Glutamatergic neuron (in vitro differentiated cells): ENCODE measurements around the gene ANXA4. TPM values are rescaled to one million over a fixed set of nuclear protein-coding genes. Genes with fewer than 3 reads are reported as not detected.
A peak's percentile ranks its signal among the peaks of the same experiment; 100 is the strongest.

Experiments
- DNase-seq: peaks from one replicate; pipeline ENCODE4 v3.0.0; 2022
- H3K27ac Mint-ChIP-seq: one replicate; pipeline ENCODE4 v1.8.0; 2020; ENCODE audit warnings: mild to moderate bottlenecking, mixed read lengths, inconsistent platforms; ENCODE audit not compliant: unreplicated experiment
- H3K27me3 Mint-ChIP-seq: one replicate; pipeline ENCODE4 v1.8.0; 2020; ENCODE audit warnings: mild to moderate bottlenecking, moderate library complexity, mixed read lengths, inconsistent platforms; ENCODE audit not compliant: unreplicated experiment
- H3K36me3 Mint-ChIP-seq: one replicate; pipeline ENCODE4 v1.8.0; 2020; ENCODE audit warnings: mild to moderate bottlenecking, mixed read lengths, inconsistent platforms; ENCODE audit not compliant: unreplicated experiment
- H3K4me1 Mint-ChIP-seq: one replicate; pipeline ENCODE4 v1.8.0; 2020; ENCODE audit warnings: mild to moderate bottlenecking, low read depth, mixed read lengths, inconsistent platforms; ENCODE audit not compliant: unreplicated experiment
- H3K4me3 Mint-ChIP-seq: one replicate; pipeline ENCODE4 v1.8.0; 2020; ENCODE audit warnings: mild to moderate bottlenecking, mixed read lengths, inconsistent platforms; ENCODE audit not compliant: unreplicated experiment
- H3K9me3 Mint-ChIP-seq: one replicate; pipeline ENCODE4 v1.8.0; 2020; ENCODE audit warnings: mild to moderate bottlenecking, moderate library complexity, mixed read lengths, inconsistent platforms; ENCODE audit not compliant: unreplicated experiment
- total RNA-seq: library from RNA; stranded (reverse); fragmentation: NEBNext Ultra II Directional; extraction: Animal tissue kit (Norgen Biotek cat#: 25700); gene quantifications from one replicate; pipeline ENCODE4 v1.2.1, GENCODE V29; 2021; ENCODE audit not compliant: unreplicated experiment
- TF ChIP-seq, protein P1 (sequence below): fragments of 200-600 bp; sonication (generic); IDR thresholded peaks from one replicate; pipeline ENCODE4 v1.5.0; 2021; ENCODE audit not compliant: partially characterized antibody, unreplicated experiment

Gene ANXA4
- total RNA-seq, 1 donor from 2014 or later: 3.1 TPM

DNA sequence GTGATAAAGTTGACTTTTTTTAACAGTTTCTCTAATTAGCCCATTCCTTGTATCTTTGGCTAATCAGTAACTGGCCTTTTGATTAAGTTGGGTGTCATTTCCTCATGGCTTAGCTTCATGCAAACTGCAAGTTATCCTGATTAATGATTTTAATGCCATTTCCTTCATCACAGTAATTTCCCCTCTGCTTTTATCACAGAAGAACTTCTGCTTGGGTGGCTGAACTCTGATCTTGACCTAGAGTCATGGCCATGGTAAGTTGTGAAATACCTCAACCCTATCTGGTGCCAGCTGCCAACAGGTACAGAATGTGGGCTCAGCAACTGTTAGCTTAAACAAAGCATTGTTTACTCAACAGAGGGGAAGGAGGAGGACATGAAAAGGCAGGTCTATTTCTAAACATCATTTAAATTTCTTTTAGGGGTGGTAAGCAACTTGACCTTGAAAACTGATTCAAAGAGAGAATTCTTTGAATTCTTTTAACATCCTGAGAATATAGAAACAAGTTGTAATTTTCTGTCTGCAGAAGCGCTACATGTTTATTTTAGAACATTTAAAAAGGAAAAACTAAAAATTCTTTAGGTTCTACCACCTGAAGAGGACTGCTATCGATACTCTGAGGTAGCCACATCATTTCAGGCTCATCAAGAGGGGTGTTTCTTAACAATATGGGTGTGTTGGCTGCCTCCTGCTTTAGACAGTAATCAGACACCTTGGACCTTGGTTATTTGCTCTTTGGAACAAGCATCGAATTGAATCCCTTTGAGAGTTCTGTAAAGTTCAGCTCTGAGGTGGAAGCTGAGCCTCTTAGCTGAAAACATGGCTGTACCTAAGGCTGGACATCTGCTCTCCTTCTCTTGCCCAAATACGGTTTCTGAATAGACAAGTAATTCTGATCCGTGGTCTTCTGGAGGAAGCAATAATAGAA lies 39.7 kb downstream of the ANXA4 start:
- Mint-ChIP-seq H3K4me3 (no peak overlapping the region), H3K4me1 (peaks cover 20% of the 10 kb centered on the region), H3K27ac (peak overlapping the region; percentile 53), H3K36me3 (peaks cover 3% of the 10 kb centered on the region), H3K27me3 (no peaks in the 10 kb centered on the region), H3K9me3 (no peaks in the 10 kb centered on the region)
- no peak for DNase-seq
- TF ChIP-seq, protein P1, sequence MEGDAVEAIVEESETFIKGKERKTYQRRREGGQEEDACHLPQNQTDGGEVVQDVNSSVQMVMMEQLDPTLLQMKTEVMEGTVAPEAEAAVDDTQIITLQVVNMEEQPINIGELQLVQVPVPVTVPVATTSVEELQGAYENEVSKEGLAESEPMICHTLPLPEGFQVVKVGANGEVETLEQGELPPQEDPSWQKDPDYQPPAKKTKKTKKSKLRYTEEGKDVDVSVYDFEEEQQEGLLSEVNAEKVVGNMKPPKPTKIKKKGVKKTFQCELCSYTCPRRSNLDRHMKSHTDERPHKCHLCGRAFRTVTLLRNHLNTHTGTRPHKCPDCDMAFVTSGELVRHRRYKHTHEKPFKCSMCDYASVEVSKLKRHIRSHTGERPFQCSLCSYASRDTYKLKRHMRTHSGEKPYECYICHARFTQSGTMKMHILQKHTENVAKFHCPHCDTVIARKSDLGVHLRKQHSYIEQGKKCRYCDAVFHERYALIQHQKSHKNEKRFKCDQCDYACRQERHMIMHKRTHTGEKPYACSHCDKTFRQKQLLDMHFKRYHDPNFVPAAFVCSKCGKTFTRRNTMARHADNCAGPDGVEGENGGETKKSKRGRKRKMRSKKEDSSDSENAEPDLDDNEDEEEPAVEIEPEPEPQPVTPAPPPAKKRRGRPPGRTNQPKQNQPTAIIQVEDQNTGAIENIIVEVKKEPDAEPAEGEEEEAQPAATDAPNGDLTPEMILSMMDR: no peak

DNA sequence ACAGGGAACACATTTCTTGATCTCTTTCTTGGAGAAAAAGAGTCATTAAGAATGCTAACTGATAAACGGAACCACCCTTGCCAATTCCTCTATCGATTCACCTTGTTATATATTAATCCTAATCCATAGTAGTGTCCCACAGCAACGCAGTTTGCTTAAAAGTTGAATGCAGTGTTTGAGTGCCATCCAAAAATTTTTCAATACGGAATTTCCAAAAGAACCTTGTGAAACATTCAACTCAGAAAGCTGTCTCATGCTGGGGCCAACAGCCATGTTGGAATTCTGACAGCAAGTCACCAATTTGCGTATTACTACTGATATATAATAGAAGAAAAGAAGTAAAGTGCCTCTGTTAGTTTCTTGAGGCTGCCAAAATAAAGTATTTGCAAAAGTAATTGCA lies 42.3 kb downstream of the ANXA4 start:
- Mint-ChIP-seq H3K9me3 (no peaks in the 10 kb centered on the region), H3K4me1 (peaks cover 21% of the 10 kb centered on the region), H3K27me3 (no peaks in the 10 kb centered on the region), H3K27ac (no peak overlapping the region), H3K4me3 (no peak overlapping the region), H3K36me3 (no peaks in the 10 kb centered on the region)
- TF ChIP-seq, protein P1: no peak
- no peak for DNase-seq

DNA sequence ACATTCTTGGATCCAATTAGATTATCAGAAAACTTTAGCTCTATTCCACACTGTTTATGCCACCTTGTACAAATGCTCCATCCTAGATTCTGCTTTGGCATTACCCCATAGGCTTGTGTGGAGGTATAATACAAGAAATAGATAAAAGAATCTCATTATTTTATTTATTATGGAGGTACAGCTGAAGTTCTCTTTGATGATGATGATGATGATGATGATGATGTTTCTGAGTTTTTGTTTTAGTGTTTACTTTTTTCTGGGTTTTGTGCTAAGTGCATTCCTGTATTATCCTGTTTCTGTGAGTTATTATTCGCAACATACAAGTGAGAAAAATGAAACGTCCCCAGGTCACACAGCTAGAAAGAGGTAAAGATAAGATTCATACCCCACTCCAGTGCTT lies 43.4 kb downstream of the ANXA4 start:
- Mint-ChIP-seq H3K4me1 (peaks cover 27% of the 10 kb centered on the region), H3K9me3 (no peaks in the 10 kb centered on the region), H3K27me3 (no peaks in the 10 kb centered on the region), H3K36me3 (no peaks in the 10 kb centered on the region), H3K4me3 (no peak overlapping the region), H3K27ac (no peak overlapping the region)
- DNase-seq: no peak
- TF ChIP-seq, protein P1: no peak

DNA sequence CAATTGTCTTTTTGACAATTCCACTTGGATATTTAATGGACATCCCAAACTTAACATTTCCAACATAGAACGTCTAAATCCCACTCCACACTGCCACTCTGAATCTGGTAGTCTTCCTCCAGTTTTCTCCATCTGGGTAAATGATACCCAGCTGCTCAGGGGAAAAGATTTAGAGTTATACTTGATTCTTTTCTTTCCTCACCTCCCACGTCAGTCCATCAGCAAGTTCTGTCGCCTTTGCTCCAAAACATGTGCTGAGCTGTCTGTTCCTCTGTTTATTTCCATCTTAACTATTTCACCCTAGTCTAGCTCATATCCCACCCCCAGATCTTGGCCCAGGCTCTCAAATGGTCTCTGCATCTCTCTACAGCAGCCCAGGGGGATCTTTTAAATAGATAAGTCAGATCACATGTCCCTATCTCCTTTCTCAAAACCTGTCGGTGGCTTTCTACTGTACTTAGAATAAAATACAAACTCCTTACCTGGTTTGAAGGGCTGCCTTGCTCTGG lies 44.2 kb downstream of the ANXA4 start:
- Mint-ChIP-seq H3K4me3 (no peak overlapping the region), H3K9me3 (no peaks in the 10 kb centered on the region), H3K4me1 (peaks cover 30% of the 10 kb centered on the region), H3K27me3 (no peaks in the 10 kb centered on the region), H3K36me3 (no peaks in the 10 kb centered on the region), H3K27ac (no peak overlapping the region)
- TF ChIP-seq, protein P1: no peak
- no peak for DNase-seq

- no peaks in the 10 kb centered on the region for H3K9me3 Mint-ChIP-seq
- H3K36me3 Mint-ChIP-seq: no peaks in the 10 kb centered on the region
- no peaks in the 10 kb centered on the region for H3K27me3 Mint-ChIP-seq
- DNase-seq: no peak
- no peak overlapping the region for H3K27ac Mint-ChIP-seq
- TF ChIP-seq, protein P1: no peak
- peaks cover 16% of the 10 kb centered on the region for H3K4me1 Mint-ChIP-seq
- H3K4me3 Mint-ChIP-seq: peak overlapping the region; percentile 47
These were observed 47.3 kb downstream of the ANXA4 start for GRCh38 chr2:69789175-69789721.
